ENCODE measurements around the gene DNMBP. TPM values are rescaled to one million over a fixed set of nuclear protein-coding genes. Genes with fewer than 3 reads are reported as not detected.

DNMBP gene
- total RNA-seq, 1 experiment from 2014 or later, result 19.7 TPM

GRCh38 chr10:99858849-99859248 lies 150.9 kb downstream of the DNMBP start (continued):
- no peak for TF ChIP-seq PRDM15 (CRISPR knock-in tag; IDR thresholded peaks at IDR 0.05)

- no peak overlapping the region for H3K4me3 Mint-ChIP-seq
- ATAC-seq, result no peak
- ChIA-PET CTCF (interaction anchor here (0.6 to 1.9 kb wide), 3 partner anchors 9 to 190 kb away, joined by 5 to 14 read pairs (median 7); no protein-coding TSS in a partner anchor), POLR2A (no interaction called here)
- TF ChIP-seq ZNF425 (CRISPR knock-in tag; conservative IDR thresholded peaks at IDR 0.05) (no peak), ATF1 (CRISPR knock-in tag; IDR thresholded peaks at IDR 0.05) (no peak), TEAD4 (CRISPR knock-in tag; IDR thresholded peaks at IDR 0.05) (no peak), EMX1 (CRISPR knock-in tag; IDR thresholded peaks at IDR 0.05) (no peak), MLX (CRISPR knock-in tag; IDR thresholded peaks at IDR 0.05) (no peak), FOXP1 (CRISPR knock-in tag; IDR thresholded peaks at IDR 0.05; ENCODE audit: borderline replicate concordance) (no peak), ZMAT4 (CRISPR knock-in tag; IDR thresholded peaks at IDR 0.05) (no peak), ERG (CRISPR knock-in tag; IDR thresholded peaks at IDR 0.05) (no peak), FOXJ3 (CRISPR knock-in tag; IDR thresholded peaks at IDR 0.05; ENCODE audit: borderline replicate concordance) (no peak), ZNF512 (CRISPR knock-in tag; IDR thresholded peaks at IDR 0.05; ENCODE audit: borderline replicate concordance) (no peak), ZBTB21 (CRISPR knock-in tag; IDR thresholded peaks at IDR 0.05; ENCODE audit: borderline replicate concordance) (no peak), IRF2 (CRISPR knock-in tag; IDR thresholded peaks at IDR 0.05; ENCODE audit: borderline replicate concordance, low read depth) (no peak), ZNF532 (CRISPR knock-in tag; IDR thresholded peaks at IDR 0.05; ENCODE audit: borderline replicate concordance) (no peak), ZNF138 (CRISPR knock-in tag; conservative IDR thresholded peaks at IDR 0.05) (no peak), MXD4 (CRISPR knock-in tag; IDR thresholded peaks at IDR 0.05; ENCODE audit: borderline replicate concordance) (no peak)
- H3K9me3 Mint-ChIP-seq, result no peaks in the 10 kb centered on the region
- H3K4me1 Mint-ChIP-seq, result peaks cover 45% of the 10 kb centered on the region
- no peaks in the 10 kb centered on the region for H3K36me3 Mint-ChIP-seq
- H3K27me3 Mint-ChIP-seq (ENCODE audit: low read depth), result peaks cover 2% of the 10 kb centered on the region; the same call in 1 of the 2 replicates
- DNase-seq (ENCODE audit: low spot score), result no peak
- H3K27ac Mint-ChIP-seq, result no peak overlapping the region
Observed at GRCh38 chr10:99855479-99856071, 154.2 kb downstream of the DNMBP start.
